ENCODE measurements around the gene CHCHD4. TPM values are rescaled to one million over a fixed set of nuclear protein-coding genes. Genes with fewer than 3 reads are reported as not detected.

Gene CHCHD4
- total and polyA plus RNA-seq, 10 of the 15 experiments (the other 5 are each of a cell fraction or from before 2014, with no cell fraction given): 21.0 to 46.8 (median 29.0) TPM

- TF ChIP-seq, protein P1, sequence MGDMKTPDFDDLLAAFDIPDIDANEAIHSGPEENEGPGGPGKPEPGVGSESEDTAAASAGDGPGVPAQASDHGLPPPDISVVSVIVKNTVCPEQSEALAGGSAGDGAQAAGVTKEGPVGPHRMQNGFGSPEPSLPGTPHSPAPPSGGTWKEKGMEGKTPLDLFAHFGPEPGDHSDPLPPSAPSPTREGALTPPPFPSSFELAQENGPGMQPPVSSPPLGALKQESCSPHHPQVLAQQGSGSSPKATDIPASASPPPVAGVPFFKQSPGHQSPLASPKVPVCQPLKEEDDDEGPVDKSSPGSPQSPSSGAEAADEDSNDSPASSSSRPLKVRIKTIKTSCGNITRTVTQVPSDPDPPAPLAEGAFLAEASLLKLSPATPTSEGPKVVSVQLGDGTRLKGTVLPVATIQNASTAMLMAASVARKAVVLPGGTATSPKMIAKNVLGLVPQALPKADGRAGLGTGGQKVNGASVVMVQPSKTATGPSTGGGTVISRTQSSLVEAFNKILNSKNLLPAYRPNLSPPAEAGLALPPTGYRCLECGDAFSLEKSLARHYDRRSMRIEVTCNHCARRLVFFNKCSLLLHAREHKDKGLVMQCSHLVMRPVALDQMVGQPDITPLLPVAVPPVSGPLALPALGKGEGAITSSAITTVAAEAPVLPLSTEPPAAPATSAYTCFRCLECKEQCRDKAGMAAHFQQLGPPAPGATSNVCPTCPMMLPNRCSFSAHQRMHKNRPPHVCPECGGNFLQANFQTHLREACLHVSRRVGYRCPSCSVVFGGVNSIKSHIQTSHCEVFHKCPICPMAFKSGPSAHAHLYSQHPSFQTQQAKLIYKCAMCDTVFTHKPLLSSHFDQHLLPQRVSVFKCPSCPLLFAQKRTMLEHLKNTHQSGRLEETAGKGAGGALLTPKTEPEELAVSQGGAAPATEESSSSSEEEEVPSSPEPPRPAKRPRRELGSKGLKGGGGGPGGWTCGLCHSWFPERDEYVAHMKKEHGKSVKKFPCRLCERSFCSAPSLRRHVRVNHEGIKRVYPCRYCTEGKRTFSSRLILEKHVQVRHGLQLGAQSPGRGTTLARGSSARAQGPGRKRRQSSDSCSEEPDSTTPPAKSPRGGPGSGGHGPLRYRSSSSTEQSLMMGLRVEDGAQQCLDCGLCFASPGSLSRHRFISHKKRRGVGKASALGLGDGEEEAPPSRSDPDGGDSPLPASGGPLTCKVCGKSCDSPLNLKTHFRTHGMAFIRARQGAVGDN (IDR thresholded peaks at IDR 0.05): no peak
- TF ChIP-seq CHD4 (IDR thresholded peaks at IDR 0.05) (no peak), ZNF217 (IDR thresholded peaks at IDR 0.05) (no peak), ZBTB4 (CRISPR knock-in tag; IDR thresholded peaks at IDR 0.05) (no peak), REST (IDR thresholded peaks at IDR 0.05; ENCODE audit: low read depth, low read length) (peak; percentile 82), MEF2A (IDR thresholded peaks at IDR 0.05; ENCODE audit: insufficient read depth, low read depth, low read length) (no peak), USF2 (IDR thresholded peaks at IDR 0.05; ENCODE audit: borderline replicate concordance, low read depth, low read length) (no peak), SRF (IDR thresholded peaks at IDR 0.05; ENCODE audit: low read depth in 2 of 2, low read length in 2 of 2) (no peak), CREM (IDR thresholded peaks at IDR 0.05; ENCODE audit: low read depth) (no peak), CBX3 (IDR thresholded peaks at IDR 0.05; ENCODE audit: borderline replicate concordance, low read depth) (no peak), SPI1 (IDR thresholded peaks at IDR 0.05; ENCODE audit: borderline replicate concordance, insufficient read depth, low read depth, low read length) (no peak), FOS (IDR thresholded peaks at IDR 0.05; ENCODE audit: borderline replicate concordance, extremely low read depth, insufficient read length) (no peak), SREBF1 (IDR thresholded peaks at IDR 0.05; ENCODE audit: low read length) (no peak)
Measured at GRCh38 chr3:14125193-14126016, 735 bp upstream of the CHCHD4 start (continued).

Data from GM12878 (cell line).